GM23248 (cell line): ENCODE measurements around the gene ANKH.

Source experiments
- EZH2 ChIP-seq: fragments of 200-600 bp; sonication (generic); IDR thresholded peaks from 2 replicates; pipeline ENCODE4 v1.6.1; 2018; ENCODE audit warnings: antibody characterized with exemption, mild to moderate bottlenecking; ENCODE audit not compliant: insufficient read depth, poor library complexity, severe bottlenecking
- EZH2phosphoT487 ChIP-seq: fragments of 200-600 bp; sonication (generic); IDR thresholded peaks from 2 replicates; pipeline ENCODE4 v1.6.1; 2018; ENCODE audit warnings: antibody characterized with exemption, moderate library complexity, mild to moderate bottlenecking, low read depth; ENCODE audit not compliant: insufficient read depth

DNA sequence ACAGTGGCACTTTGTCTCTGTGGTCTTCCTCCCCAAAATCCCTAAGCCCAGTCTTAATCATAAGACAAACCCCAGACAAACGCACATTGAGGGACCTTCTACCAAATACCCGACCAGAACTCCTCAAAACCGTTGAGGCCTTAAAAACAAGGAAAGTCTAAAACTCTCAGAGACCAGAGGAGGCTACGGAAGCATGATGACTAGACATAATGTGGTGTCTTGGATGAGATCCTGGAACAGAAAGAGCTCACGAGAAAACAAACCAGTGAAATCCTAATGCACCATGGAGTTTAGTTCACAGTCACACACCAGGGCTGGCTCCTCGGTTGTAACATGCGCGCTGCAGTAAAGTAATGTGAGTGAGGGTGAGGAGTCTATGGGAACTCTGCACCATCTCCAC is 148.7 kb downstream of the ANKH start:
- no peak for TF ChIP-seq EZH2
- no peak for TF ChIP-seq EZH2phosphoT487
